Measurements from ENCODE around the gene TP63.
"Not testable (repeated sequence)": the region's sequence is repeated elsewhere in the genome, so short reads cannot be mapped to it uniquely, and the experiment has no call there.

The TP63 gene

DNA sequence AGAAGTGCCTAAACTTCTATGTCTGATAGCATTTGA is at the start of gene TP63:
Gene TP63, plus strand, starts transcription at position 17 of the 36 bp plus-strand sequence. CDS start 127 bp downstream, outside the sequence.
- no peaks in the 10 kb centered on the region for H3K9me3 ChIP-seq (ENCODE audit: control insufficient read depth, insufficient read depth, low read length)
- no peak within 1 kb of the TSS for H3K9ac ChIP-seq (ENCODE audit: low read depth, low read length)
- no peak within 1 kb of the TSS for H3K27ac ChIP-seq (ENCODE audit: low read depth, low read length)
- peaks cover 22% of the 10 kb centered on the region for H3K4me1 ChIP-seq (ENCODE audit: control insufficient read depth, insufficient read depth, low read length)
- H3K36me3 ChIP-seq (ENCODE audit: control insufficient read depth, insufficient read depth, low read length): no peaks in the 10 kb centered on the region
- no peaks in the 10 kb centered on the region for H3K27me3 ChIP-seq (ENCODE audit: control insufficient read depth, insufficient read depth, low read length)
- no peak within 1 kb of the TSS for H3K4me3 ChIP-seq (ENCODE audit: low read depth, low read length)

DNA sequence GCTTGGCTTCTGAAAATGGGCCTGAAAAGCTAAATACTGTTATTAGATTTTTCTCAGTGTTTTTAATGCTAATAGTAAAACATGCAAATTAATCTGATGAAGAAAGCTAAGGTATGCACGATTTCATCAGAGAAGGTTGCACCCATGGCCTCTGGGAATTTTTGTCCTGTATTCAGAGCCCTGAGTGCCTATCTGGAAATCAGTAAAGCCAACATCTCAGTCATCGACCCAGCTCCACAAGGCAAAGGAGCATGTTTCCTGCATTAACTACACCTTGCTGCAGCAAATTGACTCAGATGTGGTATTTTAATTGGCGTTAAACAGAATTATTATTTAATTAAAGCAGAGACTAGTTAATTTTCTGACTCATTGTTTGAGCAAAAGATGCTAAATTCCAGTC is 49.0 kb upstream of the TP63 start:
- no peak overlapping the region for H3K4me3 ChIP-seq (ENCODE audit: low read depth, low read length)
- no peak overlapping the region for H3K27ac ChIP-seq (ENCODE audit: low read depth, low read length)
- no peaks in the 10 kb centered on the region for H3K27me3 ChIP-seq (ENCODE audit: control insufficient read depth, insufficient read depth, low read length)
- H3K4me1 ChIP-seq (ENCODE audit: control insufficient read depth, insufficient read depth, low read length): no peaks in the 10 kb centered on the region
- no peaks in the 10 kb centered on the region for H3K9me3 ChIP-seq (ENCODE audit: control insufficient read depth, insufficient read depth, low read length)
- no peaks in the 10 kb centered on the region for H3K36me3 ChIP-seq (ENCODE audit: control insufficient read depth, insufficient read depth, low read length)
- H3K9ac ChIP-seq (ENCODE audit: low read depth, low read length): no peak overlapping the region

DNA sequence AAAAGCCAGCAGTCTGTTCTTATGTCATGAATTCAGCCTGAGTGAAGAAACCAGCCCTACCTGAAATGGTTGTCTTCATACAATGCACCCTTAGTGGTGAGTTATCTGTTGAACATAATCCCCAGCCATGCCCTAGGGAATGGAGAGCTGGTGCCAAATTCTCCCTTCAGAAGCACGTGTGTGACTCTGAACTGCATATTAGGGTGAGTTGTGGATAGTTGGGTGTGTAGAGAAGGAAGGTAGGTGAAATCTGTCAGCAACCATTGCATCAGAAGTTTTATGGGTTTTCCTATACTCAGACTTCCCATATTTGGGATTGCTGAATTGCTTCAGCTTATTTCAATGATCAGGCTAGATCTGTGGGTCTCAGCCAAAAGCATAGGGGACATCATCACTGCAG is 46.5 kb upstream of the TP63 start:
- no peak overlapping the region for H3K27ac ChIP-seq (ENCODE audit: low read depth, low read length)
- H3K4me3 ChIP-seq (ENCODE audit: low read depth, low read length): no peak overlapping the region
- H3K36me3 ChIP-seq (ENCODE audit: control insufficient read depth, insufficient read depth, low read length): no peaks in the 10 kb centered on the region
- no peaks in the 10 kb centered on the region for H3K4me1 ChIP-seq (ENCODE audit: control insufficient read depth, insufficient read depth, low read length)
- H3K9ac ChIP-seq (ENCODE audit: low read depth, low read length): no peak overlapping the region
- no peaks in the 10 kb centered on the region for H3K27me3 ChIP-seq (ENCODE audit: control insufficient read depth, insufficient read depth, low read length)
- no peaks in the 10 kb centered on the region for H3K9me3 ChIP-seq (ENCODE audit: control insufficient read depth, insufficient read depth, low read length)

DNA sequence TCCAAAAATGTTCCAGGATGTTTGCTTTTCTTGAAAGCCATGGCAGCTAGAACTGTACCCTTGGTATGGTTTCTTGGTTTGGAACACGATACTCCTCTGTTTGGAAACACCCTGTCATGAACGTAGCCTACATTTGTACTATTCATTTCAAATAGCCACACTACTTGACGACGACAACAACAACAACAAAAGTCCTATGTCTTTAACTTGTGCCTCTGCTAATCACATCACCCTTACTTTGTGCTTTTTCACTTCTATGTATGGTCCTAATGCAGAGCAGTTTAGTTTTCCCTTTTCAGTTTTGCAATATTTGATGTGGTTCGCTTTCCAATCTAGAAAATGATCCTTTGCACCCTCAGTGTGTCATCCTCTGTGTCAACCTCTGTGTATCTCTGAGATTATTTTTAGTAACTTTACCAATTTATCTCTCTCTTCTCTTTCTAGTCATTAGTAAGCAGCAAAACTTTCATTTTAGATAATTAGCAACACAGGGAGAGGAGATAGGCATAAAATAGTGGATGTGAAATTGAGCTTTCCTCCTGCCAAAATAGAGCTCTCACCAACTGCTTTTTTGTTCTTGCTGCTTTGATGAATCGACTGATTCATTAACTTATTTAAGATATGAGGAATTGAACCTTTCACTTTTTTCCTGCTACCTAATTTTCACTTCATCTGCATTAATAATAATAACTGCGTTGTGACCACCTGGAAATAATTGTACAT is 44.1 kb upstream of the TP63 start:
- H3K27ac ChIP-seq (ENCODE audit: low read depth, low read length): no peak overlapping the region
- H3K9me3 ChIP-seq (ENCODE audit: control insufficient read depth, insufficient read depth, low read length): no peaks in the 10 kb centered on the region
- H3K4me3 ChIP-seq (ENCODE audit: low read depth, low read length): no peak overlapping the region
- no peaks in the 10 kb centered on the region for H3K27me3 ChIP-seq (ENCODE audit: control insufficient read depth, insufficient read depth, low read length)
- no peaks in the 10 kb centered on the region for H3K36me3 ChIP-seq (ENCODE audit: control insufficient read depth, insufficient read depth, low read length)
- H3K4me1 ChIP-seq (ENCODE audit: control insufficient read depth, insufficient read depth, low read length): no peaks in the 10 kb centered on the region
- H3K9ac ChIP-seq (ENCODE audit: low read depth, low read length): no peak overlapping the region

DNA sequence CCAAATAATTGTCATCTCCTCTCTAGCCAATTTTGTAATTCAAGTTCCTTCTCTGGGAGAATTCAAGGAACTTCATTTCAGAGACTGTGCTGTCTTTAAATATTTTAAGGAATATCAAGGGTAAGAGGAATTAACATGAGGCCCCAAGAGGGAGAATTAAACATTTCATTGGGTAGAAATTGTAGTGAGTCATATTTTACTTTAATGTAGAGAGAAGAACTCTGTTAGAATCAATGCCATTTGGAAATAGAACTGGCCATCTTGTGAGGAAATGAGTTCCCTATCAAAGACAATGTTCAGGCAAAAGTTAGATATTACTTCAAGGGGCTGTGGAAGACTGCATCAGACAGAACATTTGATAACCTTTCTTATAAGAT is 43.5 kb upstream of the TP63 start:
- Histone ChIP-seq H3K27ac (ENCODE audit: low read depth, low read length) (no peak overlapping the region), H3K36me3 (ENCODE audit: control insufficient read depth, insufficient read depth, low read length) (no peaks in the 10 kb centered on the region), H3K9me3 (ENCODE audit: control insufficient read depth, insufficient read depth, low read length) (no peaks in the 10 kb centered on the region), H3K27me3 (ENCODE audit: control insufficient read depth, insufficient read depth, low read length) (no peaks in the 10 kb centered on the region), H3K4me3 (ENCODE audit: low read depth, low read length) (no peak overlapping the region), H3K4me1 (ENCODE audit: control insufficient read depth, insufficient read depth, low read length) (no peaks in the 10 kb centered on the region), H3K9ac (ENCODE audit: low read depth, low read length) (no peak overlapping the region)

DNA sequence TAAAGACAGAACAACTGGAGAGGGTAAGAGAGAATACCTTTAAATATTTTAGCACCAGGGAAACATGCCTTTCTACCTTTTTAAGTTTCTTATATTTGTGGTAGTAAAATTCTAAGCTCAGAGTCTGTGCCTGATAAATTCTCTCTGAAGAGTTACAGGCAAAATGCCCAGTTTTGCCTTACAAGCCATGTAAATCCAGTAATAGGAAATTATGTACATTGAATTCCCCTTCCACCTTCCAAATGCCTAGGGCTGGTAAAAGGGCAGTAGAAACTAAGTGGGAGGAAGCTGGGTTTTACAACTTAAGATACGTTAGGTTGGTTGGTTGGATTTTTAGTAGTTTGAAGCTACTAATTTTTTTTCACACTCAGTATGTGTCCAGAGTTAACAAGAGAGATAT is 43.1 kb upstream of the TP63 start:
- H3K9me3 ChIP-seq (ENCODE audit: control insufficient read depth, insufficient read depth, low read length): no peaks in the 10 kb centered on the region
- H3K27me3 ChIP-seq (ENCODE audit: control insufficient read depth, insufficient read depth, low read length): no peaks in the 10 kb centered on the region
- H3K4me1 ChIP-seq (ENCODE audit: control insufficient read depth, insufficient read depth, low read length): no peaks in the 10 kb centered on the region
- H3K4me3 ChIP-seq (ENCODE audit: low read depth, low read length): no peak overlapping the region
- no peak overlapping the region for H3K9ac ChIP-seq (ENCODE audit: low read depth, low read length)
- H3K36me3 ChIP-seq (ENCODE audit: control insufficient read depth, insufficient read depth, low read length): no peaks in the 10 kb centered on the region
- H3K27ac ChIP-seq (ENCODE audit: low read depth, low read length): no peak overlapping the region

DNA sequence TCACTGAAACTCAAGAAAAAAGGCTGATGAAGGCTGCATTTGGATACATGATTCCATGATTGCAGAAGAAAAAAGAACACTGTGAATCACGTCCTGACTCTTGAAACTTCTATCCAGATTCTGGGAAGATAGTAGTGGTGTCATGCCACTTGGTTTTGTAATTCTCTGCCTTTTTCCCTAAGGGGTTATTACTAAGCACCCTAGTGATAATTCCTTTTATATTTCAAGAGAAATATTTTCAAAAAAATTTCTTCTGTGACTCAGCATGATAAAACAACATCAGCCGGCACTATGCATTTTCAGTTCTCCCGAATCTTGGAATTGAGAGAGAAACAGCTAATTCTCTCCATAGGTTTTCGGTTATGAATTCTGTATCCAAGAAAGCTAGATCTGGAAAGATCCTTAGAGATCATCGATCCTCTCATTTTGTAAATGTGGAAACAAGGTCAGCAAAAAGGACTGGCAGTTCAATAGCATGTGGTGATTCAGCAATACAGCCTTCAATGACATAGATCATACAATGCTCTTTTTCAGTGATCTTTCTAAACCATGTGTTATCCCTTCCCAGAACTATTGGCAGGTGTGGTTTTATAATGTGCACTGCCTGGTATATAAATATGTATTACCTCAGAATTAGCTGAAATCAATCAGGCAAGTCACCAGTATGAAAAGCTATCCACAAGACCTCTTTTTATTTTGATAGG is 42.6 kb upstream of the TP63 start:
- no peak overlapping the region for H3K4me3 ChIP-seq (ENCODE audit: low read depth, low read length)
- no peaks in the 10 kb centered on the region for H3K36me3 ChIP-seq (ENCODE audit: control insufficient read depth, insufficient read depth, low read length)
- no peaks in the 10 kb centered on the region for H3K27me3 ChIP-seq (ENCODE audit: control insufficient read depth, insufficient read depth, low read length)
- no peak overlapping the region for H3K27ac ChIP-seq (ENCODE audit: low read depth, low read length)
- H3K4me1 ChIP-seq (ENCODE audit: control insufficient read depth, insufficient read depth, low read length): no peaks in the 10 kb centered on the region
- no peaks in the 10 kb centered on the region for H3K9me3 ChIP-seq (ENCODE audit: control insufficient read depth, insufficient read depth, low read length)
- no peak overlapping the region for H3K9ac ChIP-seq (ENCODE audit: low read depth, low read length)

DNA sequence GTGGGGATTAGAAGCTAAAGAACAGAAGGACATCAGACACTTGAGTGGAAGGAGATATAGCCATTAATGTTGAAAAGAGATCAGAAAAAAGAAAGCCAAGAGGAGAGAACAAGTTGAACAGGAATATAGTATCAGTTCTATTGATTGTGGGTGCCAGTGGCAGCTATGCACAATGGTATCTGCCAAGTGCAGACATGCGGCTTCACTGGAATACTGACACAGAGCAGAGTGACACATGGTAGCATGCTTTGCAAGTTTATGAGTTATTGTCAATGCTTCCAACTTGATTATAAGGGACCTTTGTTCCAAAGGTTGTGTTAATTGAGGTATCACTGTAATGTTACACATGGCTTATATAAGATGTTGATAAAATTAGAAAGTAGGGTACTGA is 42.0 kb upstream of the TP63 start:
- H3K4me3 ChIP-seq (ENCODE audit: low read depth, low read length): no peak overlapping the region
- no peak overlapping the region for H3K9ac ChIP-seq (ENCODE audit: low read depth, low read length)
- no peaks in the 10 kb centered on the region for H3K36me3 ChIP-seq (ENCODE audit: control insufficient read depth, insufficient read depth, low read length)
- no peaks in the 10 kb centered on the region for H3K4me1 ChIP-seq (ENCODE audit: control insufficient read depth, insufficient read depth, low read length)
- no peaks in the 10 kb centered on the region for H3K27me3 ChIP-seq (ENCODE audit: control insufficient read depth, insufficient read depth, low read length)
- H3K9me3 ChIP-seq (ENCODE audit: control insufficient read depth, insufficient read depth, low read length): no peaks in the 10 kb centered on the region
- no peak overlapping the region for H3K27ac ChIP-seq (ENCODE audit: low read depth, low read length)

DNA sequence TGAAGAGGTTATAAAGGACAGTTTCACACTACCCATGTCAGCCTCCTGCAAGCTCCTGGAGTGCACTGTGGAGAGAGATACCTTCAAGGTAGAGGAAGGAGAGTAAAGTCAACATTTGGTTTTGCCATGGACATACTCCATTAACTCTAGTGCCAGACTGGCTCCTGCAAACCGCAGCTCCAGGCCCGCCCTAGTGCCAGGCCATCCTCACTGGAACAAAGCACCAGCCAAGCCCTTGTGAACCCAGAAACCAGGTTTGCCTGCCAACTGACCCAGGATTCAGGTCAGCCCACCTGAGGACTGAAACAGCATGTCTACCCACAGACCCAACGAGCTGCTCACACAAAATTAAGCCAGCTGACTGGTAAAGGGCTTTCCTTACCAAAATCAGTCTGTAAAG is 41.0 kb upstream of the TP63 start:
- no peak overlapping the region for H3K9ac ChIP-seq (ENCODE audit: low read depth, low read length)
- H3K27me3 ChIP-seq (ENCODE audit: control insufficient read depth, insufficient read depth, low read length): no peaks in the 10 kb centered on the region
- no peaks in the 10 kb centered on the region for H3K36me3 ChIP-seq (ENCODE audit: control insufficient read depth, insufficient read depth, low read length)
- no peak overlapping the region for H3K27ac ChIP-seq (ENCODE audit: low read depth, low read length)
- H3K4me3 ChIP-seq (ENCODE audit: low read depth, low read length): no peak overlapping the region
- H3K4me1 ChIP-seq (ENCODE audit: control insufficient read depth, insufficient read depth, low read length): no peaks in the 10 kb centered on the region
- no peaks in the 10 kb centered on the region for H3K9me3 ChIP-seq (ENCODE audit: control insufficient read depth, insufficient read depth, low read length)

DNA sequence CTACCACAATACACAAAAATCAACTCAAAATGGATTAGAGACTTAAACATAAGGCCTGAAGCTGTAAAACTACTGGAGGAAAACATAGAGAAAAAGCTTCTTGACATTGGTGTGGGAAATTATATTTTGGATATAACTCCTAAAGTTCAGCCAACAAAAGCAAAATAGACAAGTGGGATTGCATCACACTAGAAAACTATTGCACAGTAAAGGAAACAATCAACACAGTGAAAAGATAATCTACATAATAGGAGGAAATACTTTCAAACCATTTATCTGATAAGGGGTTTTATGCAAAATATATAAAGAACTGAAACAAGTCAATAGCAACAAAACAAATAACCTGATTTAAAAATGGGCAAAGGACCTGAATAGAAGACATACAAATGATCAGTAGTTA is 37.6 kb upstream of the TP63 start:
- Histone ChIP-seq H3K9me3 (ENCODE audit: control insufficient read depth, insufficient read depth, low read length) (no peaks in the 10 kb centered on the region), H3K9ac (ENCODE audit: low read depth, low read length) (no peak overlapping the region), H3K4me1 (ENCODE audit: control insufficient read depth, insufficient read depth, low read length) (no peaks in the 10 kb centered on the region), H3K4me3 (ENCODE audit: low read depth, low read length) (no peak overlapping the region), H3K27me3 (ENCODE audit: control insufficient read depth, insufficient read depth, low read length) (no peaks in the 10 kb centered on the region), H3K27ac (ENCODE audit: low read depth, low read length) (no peak overlapping the region), H3K36me3 (ENCODE audit: control insufficient read depth, insufficient read depth, low read length) (no peaks in the 10 kb centered on the region)

DNA sequence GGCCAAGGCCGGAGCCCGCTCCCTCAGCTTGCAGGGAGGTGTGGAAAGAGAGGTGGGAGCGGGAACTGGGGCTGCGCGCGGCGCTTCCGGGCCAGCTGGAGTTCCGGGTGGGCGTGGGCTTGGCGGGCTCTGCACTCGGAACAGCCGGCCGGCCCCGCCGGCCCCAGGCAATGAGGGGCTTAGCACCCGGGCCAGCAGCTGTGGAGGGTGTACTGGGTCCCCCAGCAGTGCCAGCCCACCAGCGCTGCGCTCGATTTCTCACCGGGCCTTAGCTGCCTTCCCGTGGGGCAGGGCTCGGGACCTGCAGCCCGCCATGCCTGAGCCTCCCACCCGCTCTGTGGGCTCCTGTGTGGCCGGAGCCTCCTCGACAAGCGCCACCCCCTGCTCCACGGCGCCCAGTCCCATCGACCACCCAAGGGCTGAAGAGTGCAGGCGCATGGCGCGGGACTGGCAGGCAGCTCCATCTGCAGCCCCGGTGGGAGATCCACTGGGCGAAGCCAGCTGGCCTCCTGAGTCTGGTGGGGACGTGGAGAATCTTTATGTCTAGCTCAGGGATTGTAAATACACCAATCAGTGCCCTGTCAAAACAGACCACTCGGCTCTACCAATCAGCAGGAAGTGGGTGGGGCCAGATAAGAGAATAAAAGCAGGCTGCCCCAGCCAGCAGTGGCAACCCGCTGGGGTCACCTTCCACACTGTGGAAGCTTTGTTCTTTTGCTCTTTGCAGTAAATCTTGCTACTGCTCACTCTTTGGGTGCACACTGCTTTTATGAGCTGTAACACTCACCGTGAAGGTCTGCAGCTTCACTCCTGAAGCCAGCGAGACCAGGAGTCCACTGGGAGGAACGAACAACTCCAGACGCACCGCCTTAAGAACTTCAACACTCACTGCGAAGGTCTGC is 34.9 kb upstream of the TP63 start:
- not testable (repeated sequence) for H3K36me3 ChIP-seq (ENCODE audit: control insufficient read depth, insufficient read depth, low read length); H3K4me1 ChIP-seq (ENCODE audit: control insufficient read depth, insufficient read depth, low read length); H3K27ac ChIP-seq (ENCODE audit: low read depth, low read length); H3K9ac ChIP-seq (ENCODE audit: low read depth, low read length); H3K4me3 ChIP-seq (ENCODE audit: low read depth, low read length); H3K9me3 ChIP-seq (ENCODE audit: control insufficient read depth, insufficient read depth, low read length); H3K27me3 ChIP-seq (ENCODE audit: control insufficient read depth, insufficient read depth, low read length)
